ENCODE data around the gene ERC2.

ERC2 gene

GRCh38 chr3:55630921-55631299 lies 837.4 kb downstream of the ERC2 start:
- Histone ChIP-seq H3K9me3 (ENCODE audit: control insufficient read depth, low read length) (no peaks in the 10 kb centered on the region), H3K4me3 (ENCODE audit: low read depth, low read length) (no peak overlapping the region), H3K36me3 (ENCODE audit: control insufficient read depth, insufficient read depth, low read length) (no peaks in the 10 kb centered on the region), H3K9ac (no peak overlapping the region), H3K79me2 (no peaks in the 10 kb centered on the region), H3K27ac (no peak overlapping the region), H2AFZ (no peak overlapping the region), H3K27me3 (ENCODE audit: control insufficient read depth, insufficient read depth, low read length) (no peaks in the 10 kb centered on the region), H3K4me2 (ENCODE audit: low read length) (no peak overlapping the region), H3K4me1 (peaks cover 7% of the 10 kb centered on the region)
- TF ChIP-seq, protein P1, sequence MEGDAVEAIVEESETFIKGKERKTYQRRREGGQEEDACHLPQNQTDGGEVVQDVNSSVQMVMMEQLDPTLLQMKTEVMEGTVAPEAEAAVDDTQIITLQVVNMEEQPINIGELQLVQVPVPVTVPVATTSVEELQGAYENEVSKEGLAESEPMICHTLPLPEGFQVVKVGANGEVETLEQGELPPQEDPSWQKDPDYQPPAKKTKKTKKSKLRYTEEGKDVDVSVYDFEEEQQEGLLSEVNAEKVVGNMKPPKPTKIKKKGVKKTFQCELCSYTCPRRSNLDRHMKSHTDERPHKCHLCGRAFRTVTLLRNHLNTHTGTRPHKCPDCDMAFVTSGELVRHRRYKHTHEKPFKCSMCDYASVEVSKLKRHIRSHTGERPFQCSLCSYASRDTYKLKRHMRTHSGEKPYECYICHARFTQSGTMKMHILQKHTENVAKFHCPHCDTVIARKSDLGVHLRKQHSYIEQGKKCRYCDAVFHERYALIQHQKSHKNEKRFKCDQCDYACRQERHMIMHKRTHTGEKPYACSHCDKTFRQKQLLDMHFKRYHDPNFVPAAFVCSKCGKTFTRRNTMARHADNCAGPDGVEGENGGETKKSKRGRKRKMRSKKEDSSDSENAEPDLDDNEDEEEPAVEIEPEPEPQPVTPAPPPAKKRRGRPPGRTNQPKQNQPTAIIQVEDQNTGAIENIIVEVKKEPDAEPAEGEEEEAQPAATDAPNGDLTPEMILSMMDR (IDR thresholded peaks at IDR 0.05), result no peak

DNA sequence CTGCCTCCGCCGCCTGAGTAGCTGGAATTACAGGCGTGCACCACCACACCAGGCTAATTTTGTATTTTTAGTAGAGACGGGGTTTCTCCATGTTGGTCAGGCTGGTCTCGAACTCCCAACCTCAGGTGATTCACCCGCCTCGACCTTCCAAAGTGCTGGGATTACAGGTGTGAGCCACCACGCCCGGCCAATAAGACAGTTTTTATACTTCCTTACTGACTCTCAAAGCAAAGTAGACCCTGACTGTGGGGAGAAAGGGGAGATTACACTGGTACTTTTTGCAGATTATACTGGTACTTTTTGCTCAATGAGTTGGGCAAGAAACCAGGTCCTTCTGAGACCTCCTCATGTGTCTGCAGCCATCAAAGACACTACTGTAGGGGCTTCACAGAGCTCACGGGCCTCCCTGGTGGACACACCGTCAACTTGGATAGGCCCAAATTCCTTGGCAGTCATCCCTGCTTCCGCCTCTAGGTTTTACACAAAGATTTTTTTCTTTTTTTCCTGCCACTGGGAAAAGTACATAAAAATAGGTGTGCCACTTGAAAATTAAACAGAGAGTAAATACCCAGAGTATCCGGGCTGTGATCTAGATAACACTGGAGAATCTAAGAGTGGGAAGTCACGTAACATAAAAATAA lies 837.9 kb downstream of the ERC2 start:
- Histone ChIP-seq H3K4me2 (ENCODE audit: low read length) (no peak overlapping the region), H3K9me3 (ENCODE audit: control insufficient read depth, low read length) (no peaks in the 10 kb centered on the region), H3K36me3 (ENCODE audit: control insufficient read depth, insufficient read depth, low read length) (no peaks in the 10 kb centered on the region), H3K4me3 (ENCODE audit: low read depth, low read length) (no peak overlapping the region), H3K4me1 (peaks cover 7% of the 10 kb centered on the region), H3K27me3 (ENCODE audit: control insufficient read depth, insufficient read depth, low read length) (no peaks in the 10 kb centered on the region), H3K27ac (no peak overlapping the region), H2AFZ (no peak overlapping the region), H3K9ac (no peak overlapping the region), H3K79me2 (no peaks in the 10 kb centered on the region)
- TF ChIP-seq, protein P1 (IDR thresholded peaks at IDR 0.05), result no peak

- Histone ChIP-seq H3K9me3 (ENCODE audit: control insufficient read depth, low read length) (no peaks in the 10 kb centered on the region), H3K36me3 (ENCODE audit: control insufficient read depth, insufficient read depth, low read length) (no peaks in the 10 kb centered on the region), H3K4me1 (peaks cover 5% of the 10 kb centered on the region), H3K27me3 (ENCODE audit: control insufficient read depth, insufficient read depth, low read length) (no peaks in the 10 kb centered on the region), H3K9ac (no peak overlapping the region), H2AFZ (no peak overlapping the region), H3K4me2 (ENCODE audit: low read length) (no peak overlapping the region), H3K4me3 (ENCODE audit: low read depth, low read length) (no peak overlapping the region), H3K79me2 (no peaks in the 10 kb centered on the region), H3K27ac (no peak overlapping the region)
- TF ChIP-seq, protein P1 (IDR thresholded peaks at IDR 0.05), result no peak
Measured at GRCh38 chr3:55629432-55629831, 838.8 kb downstream of the ERC2 start.

DNA sequence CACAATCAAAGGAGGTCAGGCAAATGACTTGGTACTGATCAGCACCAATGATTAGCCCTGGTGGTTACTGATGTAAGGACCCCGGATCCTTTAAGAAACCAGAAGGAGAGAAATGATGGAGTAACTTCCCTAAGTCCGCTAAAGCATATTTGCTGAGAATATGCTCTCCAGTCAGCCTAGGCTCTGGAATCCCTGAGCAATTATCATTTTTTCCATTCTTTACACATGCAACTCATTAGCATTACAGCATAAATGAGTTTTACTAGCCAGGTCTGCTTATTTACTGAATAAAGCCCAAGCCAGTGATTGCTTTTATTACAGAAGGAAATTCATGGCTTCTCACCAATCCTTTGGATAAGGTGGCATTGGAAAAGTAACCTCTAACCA lies 842.0 kb downstream of the ERC2 start:
- H3K4me3 ChIP-seq (ENCODE audit: low read depth, low read length), result no peak overlapping the region
- no peaks in the 10 kb centered on the region for H3K27me3 ChIP-seq (ENCODE audit: control insufficient read depth, insufficient read depth, low read length)
- H3K4me1 ChIP-seq, result peaks cover 12% of the 10 kb centered on the region
- no peak overlapping the region for H3K9ac ChIP-seq
- no peaks in the 10 kb centered on the region for H3K36me3 ChIP-seq (ENCODE audit: control insufficient read depth, insufficient read depth, low read length)
- H3K9me3 ChIP-seq (ENCODE audit: control insufficient read depth, low read length), result no peaks in the 10 kb centered on the region
- no peak overlapping the region for H3K4me2 ChIP-seq (ENCODE audit: low read length)
- TF ChIP-seq, protein P1 (IDR thresholded peaks at IDR 0.05), result no peak
- H3K27ac ChIP-seq, result no peak overlapping the region
- no peak overlapping the region for H2AFZ ChIP-seq
- H3K79me2 ChIP-seq, result no peaks in the 10 kb centered on the region

- no peaks in the 10 kb centered on the region for H3K36me3 ChIP-seq (ENCODE audit: control insufficient read depth, insufficient read depth, low read length)
- no peak overlapping the region for H3K27ac ChIP-seq
- no peak overlapping the region for H3K4me3 ChIP-seq (ENCODE audit: low read depth, low read length)
- H3K79me2 ChIP-seq, result no peaks in the 10 kb centered on the region
- H3K27me3 ChIP-seq (ENCODE audit: control insufficient read depth, insufficient read depth, low read length), result no peaks in the 10 kb centered on the region
- H3K4me2 ChIP-seq (ENCODE audit: low read length), result no peak overlapping the region
- no peak overlapping the region for H3K9ac ChIP-seq
- peaks cover 12% of the 10 kb centered on the region for H3K4me1 ChIP-seq
- TF ChIP-seq, protein P1 (IDR thresholded peaks at IDR 0.05), result no peak
- H2AFZ ChIP-seq, result no peak overlapping the region
- H3K9me3 ChIP-seq (ENCODE audit: control insufficient read depth, low read length), result no peaks in the 10 kb centered on the region
Measured at GRCh38 chr3:55624238-55624637, 844.0 kb downstream of the ERC2 start.
